HG03108 (cell line): ENCODE results near the gene ERCC6L2.

ENCODE experiments used
- ATAC-seq: cut with Tn5 transposase; IDR thresholded peaks from one replicate; pipeline ENCODE4 v1.9.1; 2021; ENCODE audit warnings: moderate library complexity; ENCODE audit not compliant: unreplicated experiment

ERCC6L2 gene, protein sequence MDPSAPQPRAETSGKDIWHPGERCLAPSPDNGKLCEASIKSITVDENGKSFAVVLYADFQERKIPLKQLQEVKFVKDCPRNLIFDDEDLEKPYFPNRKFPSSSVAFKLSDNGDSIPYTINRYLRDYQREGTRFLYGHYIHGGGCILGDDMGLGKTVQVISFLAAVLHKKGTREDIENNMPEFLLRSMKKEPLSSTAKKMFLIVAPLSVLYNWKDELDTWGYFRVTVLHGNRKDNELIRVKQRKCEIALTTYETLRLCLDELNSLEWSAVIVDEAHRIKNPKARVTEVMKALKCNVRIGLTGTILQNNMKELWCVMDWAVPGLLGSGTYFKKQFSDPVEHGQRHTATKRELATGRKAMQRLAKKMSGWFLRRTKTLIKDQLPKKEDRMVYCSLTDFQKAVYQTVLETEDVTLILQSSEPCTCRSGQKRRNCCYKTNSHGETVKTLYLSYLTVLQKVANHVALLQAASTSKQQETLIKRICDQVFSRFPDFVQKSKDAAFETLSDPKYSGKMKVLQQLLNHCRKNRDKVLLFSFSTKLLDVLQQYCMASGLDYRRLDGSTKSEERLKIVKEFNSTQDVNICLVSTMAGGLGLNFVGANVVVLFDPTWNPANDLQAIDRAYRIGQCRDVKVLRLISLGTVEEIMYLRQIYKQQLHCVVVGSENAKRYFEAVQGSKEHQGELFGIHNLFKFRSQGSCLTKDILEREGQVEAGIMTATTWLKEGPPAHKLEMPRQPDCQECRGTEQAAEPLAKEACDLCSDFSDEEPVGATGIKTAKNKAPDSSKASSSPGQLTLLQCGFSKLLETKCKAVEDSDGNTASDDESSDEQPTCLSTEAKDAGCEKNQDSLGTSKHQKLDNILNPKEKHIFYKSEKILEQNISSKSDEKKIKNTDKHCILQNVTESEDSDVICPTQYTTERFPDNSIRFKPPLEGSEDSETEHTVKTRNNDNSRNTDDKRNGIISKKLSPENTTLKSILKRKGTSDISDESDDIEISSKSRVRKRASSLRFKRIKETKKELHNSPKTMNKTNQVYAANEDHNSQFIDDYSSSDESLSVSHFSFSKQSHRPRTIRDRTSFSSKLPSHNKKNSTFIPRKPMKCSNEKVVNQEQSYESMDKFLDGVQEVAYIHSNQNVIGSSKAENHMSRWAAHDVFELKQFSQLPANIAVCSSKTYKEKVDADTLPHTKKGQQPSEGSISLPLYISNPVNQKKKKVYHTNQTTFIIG (N-terminal part only)

DNA sequence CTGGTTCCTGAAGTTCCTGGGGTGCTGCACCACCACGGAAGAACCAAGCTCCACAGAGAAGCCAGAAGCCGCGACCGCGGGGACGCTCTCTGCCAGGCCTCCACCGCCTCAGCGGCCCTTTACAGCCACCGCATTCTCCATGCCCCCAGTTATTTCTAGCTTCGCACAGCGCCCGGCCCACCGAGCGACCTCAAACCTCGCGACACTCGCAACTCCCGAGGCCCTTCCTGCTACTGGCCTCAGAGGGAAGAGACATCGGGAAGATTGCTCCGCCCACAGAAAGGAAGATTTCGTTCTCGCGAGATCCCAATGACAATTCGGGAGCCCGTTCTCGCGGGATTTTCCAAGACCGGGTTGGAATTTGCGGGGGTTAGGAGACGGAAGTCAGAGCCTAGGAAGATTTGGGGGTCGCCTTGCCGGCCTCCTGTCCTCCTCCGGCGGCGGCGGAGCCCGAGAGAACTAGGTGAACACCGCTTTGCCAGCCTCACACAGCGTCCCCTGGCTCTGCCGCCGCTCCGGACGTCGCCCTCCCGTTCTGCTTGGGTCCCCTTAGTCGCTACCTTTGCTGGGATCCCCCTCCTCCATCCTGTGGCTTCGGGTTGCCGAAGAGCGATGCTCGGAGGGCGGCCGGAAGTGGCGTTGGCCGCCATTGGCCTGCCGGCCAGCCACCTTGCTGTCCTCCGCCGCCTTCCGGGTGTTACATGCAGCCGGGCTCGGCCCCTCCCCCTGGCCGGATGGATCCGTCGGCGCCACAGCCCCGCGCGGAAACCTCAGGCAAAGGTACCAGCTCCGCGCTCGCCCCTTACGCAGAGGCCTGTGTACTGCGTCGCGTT, at the start of gene ERCC6L2:
TSS of gene ERCC6L2 (plus strand) at position 387 of the 833 bp plus-strand sequence. CDS start at position 735, 348 bp downstream.
- ATAC-seq: peak; percentile 84

DNA sequence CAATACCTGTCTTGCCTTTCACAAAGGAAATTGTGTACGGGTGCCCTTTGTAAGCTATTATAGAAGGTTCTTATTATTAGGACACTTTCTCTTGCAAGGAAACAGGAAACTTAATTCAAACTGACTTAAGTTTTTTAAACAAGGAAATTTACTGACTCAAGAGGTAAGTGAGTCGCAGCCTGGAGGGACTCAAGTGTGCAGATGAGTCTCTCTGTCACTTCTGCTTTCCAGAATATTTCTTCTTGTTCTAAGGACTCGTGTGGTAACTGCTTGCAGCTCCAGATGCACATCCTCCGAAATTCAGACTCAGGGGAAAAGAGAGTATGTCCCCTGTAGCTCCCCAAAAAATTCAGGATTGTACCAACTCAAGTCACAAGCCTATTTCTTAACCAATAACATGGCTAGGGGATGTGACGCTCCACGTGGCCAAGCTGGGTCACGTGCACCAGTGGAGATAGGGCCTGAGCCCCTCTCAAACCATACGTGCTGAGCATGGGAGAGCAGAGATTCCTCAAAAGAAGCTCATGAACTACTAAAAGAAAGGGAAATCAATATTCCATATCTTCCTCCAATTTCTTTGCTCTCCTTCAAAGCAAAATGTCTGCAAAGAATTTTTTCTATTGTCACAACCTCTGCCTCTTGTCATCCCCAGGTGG, 49.2 kb upstream of the ERCC6L2 start:
- ATAC-seq: no peak

DNA sequence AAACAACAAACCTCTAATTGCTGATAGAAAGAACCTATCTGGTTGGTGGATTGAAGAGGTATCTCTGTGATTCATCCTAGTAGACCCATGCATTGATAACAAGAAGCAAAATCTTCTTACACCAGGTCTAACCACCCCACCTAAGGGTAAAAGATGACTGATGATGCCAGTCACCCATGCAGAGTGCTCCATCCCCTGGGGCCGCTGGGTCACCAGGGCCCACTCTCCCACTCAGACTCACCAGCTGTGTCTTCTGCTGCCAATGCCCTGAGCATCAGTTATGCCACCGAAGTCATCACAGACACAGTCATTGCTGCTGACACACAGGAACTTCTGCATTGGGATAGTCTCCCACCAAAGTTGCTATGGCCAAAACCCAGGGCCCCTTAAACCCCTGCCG, 44.7 kb upstream of the ERCC6L2 start:
- ATAC-seq: no peak

DNA sequence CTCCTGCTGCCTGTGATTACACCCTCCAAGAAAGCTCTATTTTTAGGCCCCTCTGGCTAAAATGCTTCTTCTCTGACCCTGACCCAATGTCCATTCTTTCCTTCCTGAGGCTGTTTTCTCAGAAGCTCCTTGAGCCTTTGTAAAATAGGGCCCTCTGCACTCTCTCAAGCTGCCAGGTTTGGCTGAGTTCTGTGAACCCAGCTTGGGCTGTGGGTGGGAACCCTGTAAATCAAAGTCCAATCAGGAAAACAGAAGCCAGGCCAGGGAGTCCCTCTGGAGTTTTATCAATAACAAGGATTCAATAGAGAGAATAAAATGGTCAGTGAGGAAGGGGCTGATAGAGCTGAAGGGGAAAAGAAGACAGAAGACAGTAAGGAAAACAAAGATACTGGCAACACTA, 43.7 kb upstream of the ERCC6L2 start:
- no peak for ATAC-seq

DNA sequence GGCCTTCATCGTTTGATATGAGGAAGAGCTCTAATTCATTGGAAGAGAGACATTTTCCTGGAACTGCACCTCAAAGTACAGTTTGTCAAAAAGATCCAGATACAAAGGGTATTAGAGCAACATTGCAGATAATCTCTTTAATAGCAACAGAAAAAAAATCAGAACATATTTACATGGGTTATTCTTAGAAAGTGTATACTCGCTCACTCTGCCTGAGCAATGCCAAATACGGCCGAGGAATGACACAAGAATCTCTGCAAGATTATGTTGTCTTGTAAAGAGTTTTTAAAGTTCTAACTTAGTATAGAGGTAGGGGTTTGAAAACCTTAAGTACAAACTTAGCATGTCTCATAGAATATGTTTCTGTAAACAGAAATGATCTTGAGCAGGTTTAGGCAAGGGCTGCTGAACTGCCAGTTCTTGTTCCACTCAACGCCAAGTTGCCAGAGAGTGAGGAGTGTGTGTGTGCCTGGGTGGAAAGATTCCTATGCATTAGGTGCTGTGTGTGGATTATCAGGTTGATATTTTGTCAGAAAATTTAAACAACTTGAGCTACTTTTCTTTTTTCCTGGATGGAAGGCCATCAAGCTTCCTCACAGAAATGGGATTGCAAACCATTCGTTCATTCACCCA, 41.8 kb upstream of the ERCC6L2 start:
- no peak for ATAC-seq

DNA sequence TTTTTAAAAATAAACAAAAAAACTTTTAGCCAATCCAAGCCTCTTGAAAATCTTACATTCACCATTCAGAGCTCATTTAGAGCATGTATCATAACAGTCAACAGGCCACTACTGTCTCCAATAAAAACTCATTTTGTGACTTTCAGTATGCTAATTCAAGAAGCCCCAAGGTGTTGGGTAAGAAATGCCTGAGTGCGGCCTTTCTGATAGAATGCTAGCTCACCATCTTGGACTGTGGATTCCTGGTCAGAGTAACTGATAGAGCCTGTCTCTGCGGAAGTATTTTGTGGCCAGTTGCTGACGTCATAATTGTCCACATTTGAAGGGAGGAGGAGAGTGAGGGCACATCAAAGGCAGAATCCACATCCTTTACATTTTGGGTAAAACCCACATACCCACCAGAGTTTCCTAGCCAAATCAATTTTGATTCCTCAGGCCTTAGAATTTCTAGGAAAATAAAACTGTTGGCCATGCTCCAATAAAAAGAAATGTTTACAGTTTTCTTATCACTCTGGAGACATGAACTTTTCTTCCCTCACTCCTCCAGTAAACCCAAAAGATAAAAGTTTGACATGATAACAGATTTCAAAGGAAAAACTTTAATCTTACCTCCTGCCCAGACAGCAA, 41.1 kb upstream of the ERCC6L2 start:
- ATAC-seq: no peak

DNA sequence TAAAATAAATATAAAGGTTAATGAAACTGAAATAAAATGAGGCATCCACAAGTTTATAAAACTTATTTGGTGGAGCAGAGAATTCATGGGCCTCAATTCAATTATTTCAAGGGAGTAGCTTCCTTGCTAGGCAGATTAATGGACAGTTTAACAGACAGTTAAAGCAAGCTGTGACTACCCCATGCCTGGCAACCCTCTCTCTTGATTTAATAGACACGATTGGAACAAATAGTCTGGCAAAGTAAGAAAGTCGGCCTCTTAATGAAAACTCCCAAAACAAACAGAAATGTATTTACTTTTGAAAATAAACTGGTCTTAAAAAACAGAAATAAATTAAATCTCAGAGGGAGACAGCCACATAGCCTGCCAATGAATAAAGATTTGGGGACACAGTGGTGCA, 40.1 kb upstream of the ERCC6L2 start:
- ATAC-seq: no peak

DNA sequence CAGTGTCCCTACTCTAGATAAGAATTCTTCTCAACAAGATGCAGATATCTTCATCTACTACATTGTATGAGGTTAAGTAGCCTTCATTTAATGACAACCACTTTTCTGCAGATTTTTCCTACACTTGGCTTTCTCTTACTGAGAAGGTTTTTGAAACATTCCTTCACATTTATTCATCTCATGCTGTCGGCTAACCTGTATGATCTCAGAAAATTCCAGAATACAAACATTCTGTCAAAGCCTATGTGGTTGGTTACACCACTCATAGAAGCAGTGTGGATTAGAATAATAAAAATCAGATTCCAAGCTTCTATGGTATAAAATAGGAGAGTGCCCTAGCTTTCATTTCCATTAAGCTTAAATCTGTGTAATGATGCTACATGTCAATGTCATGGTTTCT, 39.4 kb upstream of the ERCC6L2 start:
- ATAC-seq: no peak

DNA sequence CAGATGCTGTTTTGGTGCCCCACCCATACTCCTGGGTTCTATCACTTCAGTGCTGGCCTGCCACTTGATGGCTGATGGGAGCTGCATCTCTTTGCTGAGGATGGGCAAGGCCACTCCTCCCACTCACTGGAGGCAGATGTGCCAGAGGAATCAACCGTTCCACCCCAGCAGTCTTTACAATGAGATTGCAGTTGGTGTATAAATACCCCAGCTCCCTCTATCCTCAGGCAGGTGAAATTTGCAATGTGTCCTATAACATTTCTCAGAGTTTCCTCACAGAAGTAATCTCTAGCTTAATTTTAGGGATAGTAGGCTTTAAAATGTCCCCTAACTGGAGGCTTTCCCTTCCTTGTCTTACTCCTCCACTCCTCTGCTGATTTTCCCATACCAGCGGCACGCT, 36.5 kb upstream of the ERCC6L2 start:
- no peak for ATAC-seq

DNA sequence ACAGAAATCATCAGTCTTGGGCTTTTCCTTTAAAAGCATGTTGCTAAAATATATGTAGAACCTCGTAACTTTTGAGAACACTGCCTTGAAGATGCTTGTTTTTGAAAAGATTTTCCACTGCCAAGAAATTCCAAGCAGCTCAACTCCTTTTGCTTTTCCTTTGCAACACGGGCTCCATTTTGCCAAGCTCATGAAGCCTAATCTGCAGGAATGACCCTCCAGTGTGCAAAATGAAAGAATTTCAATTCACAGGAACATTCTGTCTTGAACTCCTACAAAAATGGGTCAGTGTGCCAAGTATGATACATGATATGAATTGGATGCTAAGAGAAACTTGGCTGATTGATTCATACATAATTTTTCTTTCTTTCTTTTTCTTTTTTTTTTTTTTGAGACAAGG, 35.4 kb upstream of the ERCC6L2 start:
- ATAC-seq: no peak

DNA sequence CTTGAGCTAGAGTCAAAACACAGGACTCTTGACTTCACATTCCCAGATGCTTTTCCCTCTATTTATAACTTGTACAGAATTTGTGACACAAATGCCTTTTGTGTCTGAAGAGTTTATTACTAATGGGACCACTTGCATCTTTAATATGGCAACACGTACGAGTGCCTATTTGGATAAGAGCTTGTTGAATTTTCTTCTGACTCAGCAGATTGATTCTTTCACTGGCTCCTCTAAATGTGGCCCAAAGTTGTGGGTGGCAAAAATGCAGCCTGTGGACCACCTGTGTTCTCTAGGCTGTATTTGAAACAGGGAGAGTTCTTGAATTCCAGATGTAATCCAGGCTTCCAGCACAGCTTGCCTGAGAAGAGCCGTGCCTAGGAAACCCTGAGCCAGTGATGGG, 34.1 kb upstream of the ERCC6L2 start:
- ATAC-seq: no peak

DNA sequence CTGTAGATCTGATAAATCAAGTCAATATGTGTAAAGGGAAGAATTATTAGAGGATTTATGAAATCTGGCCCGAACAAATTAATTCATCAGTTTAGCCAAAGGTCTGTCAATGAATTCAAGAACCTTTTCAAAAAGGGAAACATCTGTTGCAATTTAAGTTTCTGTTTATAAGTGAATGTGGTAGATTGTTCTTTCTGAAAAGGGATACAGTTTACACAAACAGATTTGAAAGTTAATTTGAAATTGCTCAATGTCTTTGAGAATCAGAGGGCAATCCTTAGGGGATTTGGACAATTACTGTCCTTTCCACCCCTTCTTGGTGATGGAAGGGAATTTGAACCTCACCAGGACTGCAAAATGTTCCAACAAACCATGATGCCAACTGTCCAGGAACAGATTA, 29.7 kb upstream of the ERCC6L2 start:
- no peak for ATAC-seq

DNA sequence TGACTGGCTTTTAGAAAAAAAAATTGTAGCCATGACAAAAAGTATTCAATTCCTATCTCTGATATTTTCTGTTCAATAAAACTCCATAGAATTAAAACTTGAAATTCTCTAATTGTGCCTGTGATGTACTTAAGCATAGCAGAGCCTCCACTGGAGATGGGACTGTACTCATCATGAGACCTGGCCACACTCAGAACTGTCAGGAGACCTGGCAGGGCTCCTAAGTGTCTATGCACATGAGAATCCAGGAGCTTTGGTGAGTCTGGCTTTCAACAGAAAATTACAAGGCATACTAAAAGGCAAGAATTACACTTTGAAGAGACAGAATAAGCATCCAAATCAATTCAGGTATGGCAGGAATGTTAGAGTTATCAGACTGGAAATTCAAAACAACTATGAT, 26.7 kb upstream of the ERCC6L2 start:
- no peak for ATAC-seq

DNA sequence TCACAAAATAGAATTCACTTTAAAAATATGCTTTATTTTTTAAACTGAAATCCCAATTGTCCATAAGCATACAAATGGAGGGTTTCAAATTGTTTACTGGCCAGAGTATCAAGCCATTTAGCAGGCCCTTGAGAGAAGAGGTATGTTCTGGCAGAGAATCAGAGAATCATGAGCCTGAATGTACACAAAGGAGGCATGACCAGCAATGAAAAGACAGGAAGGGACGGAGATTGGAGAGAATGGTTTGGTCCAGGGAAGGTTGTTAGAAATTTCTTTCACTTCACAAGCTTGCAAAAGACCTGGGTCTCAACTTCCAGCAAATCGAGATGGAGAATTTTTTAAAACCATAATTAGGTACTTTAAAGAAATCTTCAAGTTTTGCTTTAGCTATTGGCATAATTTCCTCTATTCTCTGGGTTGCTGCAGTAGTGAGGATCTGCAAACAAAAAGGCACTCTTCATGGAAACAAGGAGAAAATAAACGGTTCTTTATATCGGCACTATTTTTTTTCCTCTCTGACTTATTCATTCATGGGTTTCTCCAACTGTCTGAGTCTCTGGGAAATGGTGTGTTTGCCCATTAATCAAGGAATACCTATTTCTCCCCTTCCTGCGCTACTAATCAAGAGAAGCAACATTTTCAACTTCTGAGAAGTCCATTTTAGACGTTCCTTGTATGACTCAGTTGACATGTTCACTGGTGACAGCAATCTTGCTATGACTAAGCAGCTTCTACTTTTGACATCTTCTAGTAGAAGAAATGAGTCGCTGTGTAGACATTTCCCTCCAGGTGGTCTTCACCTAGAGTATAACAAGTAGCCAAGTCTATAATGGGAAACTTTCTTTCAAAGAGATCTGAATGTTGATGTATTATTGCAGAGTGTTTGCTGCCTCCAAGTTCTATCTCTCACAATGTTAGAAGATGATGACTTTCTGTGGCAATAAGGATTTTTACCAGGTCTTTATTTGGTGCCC, 23.1 kb upstream of the ERCC6L2 start:
- peak; percentile 93 for ATAC-seq

DNA sequence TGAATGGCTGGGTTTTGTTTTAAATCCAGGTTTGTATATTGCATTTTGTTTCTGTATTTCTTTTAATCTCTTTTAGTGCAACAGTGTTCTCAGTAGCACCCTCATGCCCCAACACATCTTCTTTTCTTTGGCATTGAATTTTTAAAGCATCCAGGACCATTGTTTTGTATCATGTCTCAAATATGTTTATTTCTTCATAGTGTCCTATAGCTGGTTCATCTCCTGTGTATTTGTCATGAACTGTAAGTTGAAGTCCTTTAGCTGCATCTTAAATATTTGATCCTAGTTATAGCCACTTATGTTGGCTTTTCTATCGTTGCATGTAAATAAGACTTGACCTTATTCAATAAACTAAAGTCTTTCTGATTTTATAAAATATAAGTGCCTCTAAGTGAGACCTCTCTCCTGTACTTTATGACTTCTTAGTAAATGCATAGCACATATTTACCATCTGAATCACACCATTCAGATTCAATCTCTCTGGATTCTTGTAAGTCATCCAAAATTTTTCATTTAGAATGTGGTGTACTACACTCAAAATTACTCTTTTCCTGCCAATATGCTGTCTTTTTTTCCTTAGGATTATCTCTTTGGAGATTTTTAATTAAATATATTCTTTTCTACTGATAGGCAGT, 21.0 kb upstream of the ERCC6L2 start:
- ATAC-seq: no peak

DNA sequence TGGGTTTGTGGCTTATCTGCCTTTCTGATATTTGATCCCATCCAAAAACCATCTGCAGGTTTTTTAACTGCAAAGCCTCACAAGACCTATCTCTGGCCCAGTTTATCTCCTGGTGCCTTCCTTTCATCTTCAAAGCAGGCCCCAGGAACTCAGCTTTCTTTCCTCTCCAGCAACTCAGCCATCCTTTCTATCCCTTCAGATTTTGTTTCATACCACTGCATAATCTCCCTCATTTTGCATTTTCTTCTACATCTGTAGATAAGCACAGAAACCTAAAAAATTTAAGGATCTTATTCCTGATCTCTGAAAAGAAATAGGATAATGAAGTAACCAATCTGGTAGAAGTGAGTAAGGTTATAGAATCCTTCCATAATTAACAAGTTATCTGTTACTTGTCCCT, 19.5 kb upstream of the ERCC6L2 start:
- no peak for ATAC-seq

DNA sequence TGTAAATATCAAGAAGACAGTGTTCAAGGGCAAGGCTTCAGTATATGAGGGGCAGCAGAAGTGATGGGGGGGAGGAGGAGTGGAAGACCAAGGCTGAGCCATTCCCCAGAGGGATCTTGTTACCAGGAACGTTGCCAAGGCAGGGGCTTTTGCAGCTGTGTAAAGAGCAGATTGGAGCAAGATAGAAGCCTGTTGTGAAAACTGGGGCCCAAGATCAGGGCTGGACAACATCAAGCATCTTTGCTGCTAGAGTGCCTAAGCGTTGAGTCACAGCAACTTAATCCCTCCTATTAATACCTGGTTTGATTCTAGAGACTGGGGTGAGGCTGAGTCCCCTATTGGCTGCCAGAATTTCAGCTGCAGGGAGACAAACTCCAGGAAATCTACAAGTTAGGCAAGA, 18.4 kb upstream of the ERCC6L2 start:
- ATAC-seq: no peak
